GM18505 (cell line): ENCODE results near the gene EHMT2.
"Not testable (repeated sequence)": the region's sequence is repeated elsewhere in the genome, so short reads cannot be mapped to it uniquely, and the experiment has no call there.

Experiments
- ATAC-seq: cut with Tn5 transposase; IDR thresholded peaks from one replicate; pipeline ENCODE4 v1.9.1; 2021; ENCODE audit not compliant: unreplicated experiment
- POLR2A ChIP-seq: IDR thresholded peaks from 4 replicates; pipeline ENCODE4 v1.6.1; 2011; ENCODE audit warnings: borderline replicate concordance; ENCODE audit not compliant: insufficient read depth, insufficient read length; ENCODE audit errors: extremely low read depth

Gene EHMT2

GRCh38 chr6:31861919-31862343, 35.6 kb downstream of the EHMT2 start:
- no peak for TF ChIP-seq POLR2A
- no peak for ATAC-seq

- ATAC-seq, result no peak
These were observed 36.3 kb downstream of the EHMT2 start for GRCh38 chr6:31861150-31861549.

GRCh38 chr6:31860349-31860748, 37.1 kb downstream of the EHMT2 start:
- no peak for ATAC-seq

More at GRCh38 chr6:31861150-31861549, 36.3 kb downstream of the EHMT2 start:
- TF ChIP-seq POLR2A, result no peak

GRCh38 chr6:31859923-31860322, 37.6 kb downstream of the EHMT2 start:
- no peak for ATAC-seq
- no peak for TF ChIP-seq POLR2A

More at GRCh38 chr6:31860349-31860748, 37.1 kb downstream of the EHMT2 start:
- TF ChIP-seq POLR2A, result no peak

GRCh38 chr6:31858707-31859106, 38.8 kb downstream of the EHMT2 start:
- no peak for TF ChIP-seq POLR2A
- no peak for ATAC-seq

GRCh38 chr6:31857774-31858173, 39.7 kb downstream of the EHMT2 start:
- not testable (repeated sequence) for ATAC-seq

GRCh38 chr6:31851980-31852718, 45.3 kb downstream of the EHMT2 start:
- ATAC-seq, result not testable (repeated sequence)

- no peak for ATAC-seq
- TF ChIP-seq POLR2A, result no peak
These were observed 46.0 kb downstream of the EHMT2 start for GRCh38 chr6:31851485-31851832.

- TF ChIP-seq POLR2A, result no peak
- no peak for ATAC-seq
These were observed 46.6 kb downstream of the EHMT2 start for GRCh38 chr6:31850765-31851484.

- TF ChIP-seq POLR2A, result no peak
- ATAC-seq, result no peak
These were observed 50.1 kb downstream of the EHMT2 start for GRCh38 chr6:31847276-31847978.

GRCh38 chr6:31844507-31844906, 53.0 kb downstream of the EHMT2 start:
- no peak for TF ChIP-seq POLR2A
- no peak for ATAC-seq

- no peak for ATAC-seq
- TF ChIP-seq POLR2A, result peak; percentile 15
These were observed 55.4 kb downstream of the EHMT2 start for GRCh38 chr6:31842053-31842452.

GRCh38 chr6:31839779-31840126, 57.7 kb downstream of the EHMT2 start:
- not testable (repeated sequence) for ATAC-seq

GRCh38 chr6:31838968-31839367, 58.5 kb downstream of the EHMT2 start:
- ATAC-seq, result no peak
- no peak for TF ChIP-seq POLR2A

GRCh38 chr6:31838114-31838553, 59.4 kb downstream of the EHMT2 start:
- not testable (repeated sequence) for ATAC-seq
